K562 (cell line): ENCODE data around the gene NOP16. TPM values are rescaled to one million over a fixed set of nuclear protein-coding genes. Genes with fewer than 3 reads are reported as not detected.

Experiments used
- BACH1 ChIP-seq: fragments of 200-800 bp; sonication (Bioruptor generic); IDR thresholded peaks from 2 replicates; pipeline ENCODE4 v1.6.1; 2016; ENCODE audit warnings: missing genetic modification characterization, missing compliant biosample characterization
- E2F8 ChIP-seq: fragments of 450-650 bp; IDR thresholded peaks from 2 replicates; pipeline ENCODE4 v1.7.1; 2018; ENCODE audit warnings: mild to moderate bottlenecking, low read depth; ENCODE audit not compliant: partially characterized antibody
- KLF16 ChIP-seq: IDR thresholded peaks from 2 replicates; pipeline ENCODE4 v1.6.1; 2016; ENCODE audit warnings: antibody characterized with exemption
- MBD1 ChIP-seq: fragments of 250-450 bp; sonication (Bioruptor Pico); IDR thresholded peaks from 2 replicates; pipeline ENCODE4 v1.8.0; 2022; ENCODE audit warnings: inconsistent platforms
- POLR2AphosphoS2 ChIP-seq: IDR thresholded peaks from 2 replicates; pipeline ENCODE4 v1.6.1; 2012; ENCODE audit warnings: low read length, improper control_type of control experiment
- SIN3A ChIP-seq, 2 experiments: fragments of 150-350 bp in 1 of 2; IDR thresholded peaks; 2 replicates each; pipeline ENCODE4 v1.6.1; 2011 to 2016; ENCODE audit warnings: borderline replicate concordance in 2 of 2, low read depth in 2 of 2, low read length in 2 of 2, mild to moderate bottlenecking in 2 of 2, moderate library complexity in 2 of 2; ENCODE audit not compliant: control insufficient read depth in 1 of 2
- ZHX1 ChIP-seq: fragments of 150-350 bp; conservative IDR thresholded peaks from 2 replicates; pipeline ENCODE4 v1.6.1; 2014; ENCODE audit warnings: low read length
- ZNF384 ChIP-seq: IDR thresholded peaks from 2 replicates; pipeline ENCODE4 v1.6.1; 2012; ENCODE audit warnings: low read depth, low read length, improper control_type of control experiment
- ZNF431 ChIP-seq: sonication (generic); formaldehyde crosslinking; IDR thresholded peaks from 2 replicates; pipeline ENCODE4 v1.8.0; 2022; ENCODE audit warnings: mild to moderate bottlenecking, missing genetic modification reagents
- ZNF512 ChIP-seq: IDR thresholded peaks from 2 replicates; pipeline ENCODE4 v1.6.1; 2016; ENCODE audit warnings: missing genetic modification characterization, missing compliant biosample characterization
- ZSCAN29 ChIP-seq: fragments of 450-650 bp; IDR thresholded peaks from 2 replicates; pipeline ENCODE4 v1.6.1; 2017
- ZSCAN32 ChIP-seq: fragments of 450-650 bp; formaldehyde crosslinking; IDR thresholded peaks from 2 replicates; pipeline ENCODE4 v1.4.0; 2020; ENCODE audit warnings: mild to moderate bottlenecking, moderate library complexity
- polyA plus RNA-seq, 8 experiments: library from polyadenylated mRNA; depleted of rRNA in 4 of 8; stranded (reverse) in 5 of 8; unstranded in 3 of 8; fragments of >200 nt; fragmentation: Nextera tagmentation in 2 of 8; fragmentation: Illumina TruSeq in 1 of 8; extraction: Ambion mirVana in 2 of 8; extraction: Trizol in 1 of 8; gene quantifications; 2 replicates each; pipeline versions ENCODE4 v1.2.1 to v1.2.3, GENCODE V29; 2011 to 2014; ENCODE audit warnings: inconsistent platforms in 1 of 8, missing spikeins in 1 of 8
- total RNA-seq, 7 experiments: library from RNA; depleted of rRNA in 6 of 7; stranded (reverse); fragments of >200 nt in 6 of 7; fragmentation: Illumina TruSeq in 2 of 7; extraction: Trizol in 2 of 7; gene quantifications; 2 replicates each; pipeline versions ENCODE4 v1.2.1 to v1.2.3, GENCODE V29; 2011 to 2021; ENCODE audit warnings: low replicate concordance in 1 of 7
- TF ChIP-seq, protein P1 (sequence below): sonication (generic); formaldehyde crosslinking; IDR thresholded peaks from 2 replicates; pipeline ENCODE4 v1.8.0; 2022; ENCODE audit warnings: mild to moderate bottlenecking, missing genetic modification reagents
- TF ChIP-seq, protein P2 (sequence below), 2 experiments: IDR thresholded peaks; 2 replicates each; pipeline ENCODE4 v1.6.1; 2012; ENCODE audit warnings: improper control_type of control experiment in 2 of 2, low read depth in 2 of 2, low read length in 2 of 2, borderline replicate concordance in 1 of 2

Gene NOP16
- total and polyA plus RNA-seq, 9 of the 15 experiments (the other 6 are each of a cell fraction or from before 2014, with no cell fraction given), result 92.5 to 342 (median 148) TPM

- TF ChIP-seq MBD1 (CRISPR knock-in tag), result no peak
- no peak for TF ChIP-seq ZSCAN32 (CRISPR knock-in tag)
- no peak for TF ChIP-seq ZNF512
- TF ChIP-seq, protein P1, sequence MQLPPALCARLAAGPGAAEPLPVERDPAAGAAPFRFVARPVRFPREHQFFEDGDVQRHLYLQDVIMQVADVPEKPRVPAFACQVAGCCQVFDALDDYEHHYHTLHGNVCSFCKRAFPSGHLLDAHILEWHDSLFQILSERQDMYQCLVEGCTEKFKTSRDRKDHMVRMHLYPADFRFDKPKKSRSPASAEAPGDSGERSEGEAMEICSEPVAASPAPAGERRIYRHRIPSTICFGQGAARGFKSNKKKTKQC (CRISPR knock-in tag), result no peak
- 0 out of 2 replicates have a peak, but pooled peaks have one; percentile 9 for TF ChIP-seq ZNF384
- 0 out of 2 replicates have a peak, but pooled peaks have one; percentile 42 for TF ChIP-seq ZHX1
- TF ChIP-seq KLF16, result no peak; the same call in 1 of the 2 replicates
- TF ChIP-seq E2F8, result peak; percentile 95
- TF ChIP-seq POLR2AphosphoS2, result no peak
- no peak; the same call in 1 of the 2 replicates for TF ChIP-seq BACH1 (tag)
- TF ChIP-seq ZNF431, result peak; percentile 33; the same call in 1 of the 2 replicates
- TF ChIP-seq, protein P2, sequence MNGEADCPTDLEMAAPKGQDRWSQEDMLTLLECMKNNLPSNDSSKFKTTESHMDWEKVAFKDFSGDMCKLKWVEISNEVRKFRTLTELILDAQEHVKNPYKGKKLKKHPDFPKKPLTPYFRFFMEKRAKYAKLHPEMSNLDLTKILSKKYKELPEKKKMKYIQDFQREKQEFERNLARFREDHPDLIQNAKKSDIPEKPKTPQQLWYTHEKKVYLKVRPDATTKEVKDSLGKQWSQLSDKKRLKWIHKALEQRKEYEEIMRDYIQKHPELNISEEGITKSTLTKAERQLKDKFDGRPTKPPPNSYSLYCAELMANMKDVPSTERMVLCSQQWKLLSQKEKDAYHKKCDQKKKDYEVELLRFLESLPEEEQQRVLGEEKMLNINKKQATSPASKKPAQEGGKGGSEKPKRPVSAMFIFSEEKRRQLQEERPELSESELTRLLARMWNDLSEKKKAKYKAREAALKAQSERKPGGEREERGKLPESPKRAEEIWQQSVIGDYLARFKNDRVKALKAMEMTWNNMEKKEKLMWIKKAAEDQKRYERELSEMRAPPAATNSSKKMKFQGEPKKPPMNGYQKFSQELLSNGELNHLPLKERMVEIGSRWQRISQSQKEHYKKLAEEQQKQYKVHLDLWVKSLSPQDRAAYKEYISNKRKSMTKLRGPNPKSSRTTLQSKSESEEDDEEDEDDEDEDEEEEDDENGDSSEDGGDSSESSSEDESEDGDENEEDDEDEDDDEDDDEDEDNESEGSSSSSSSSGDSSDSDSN (IDR thresholded peaks at IDR 0.05; ENCODE audit: borderline replicate concordance in 1 of 2, low read depth in 2 of 2, low read length in 2 of 2), result 0 out of 4 replicates have a peak, but pooled peaks of 1 of the 2 experiments have one; percentile 38
- peak; percentile 89 to 98; a peak in 2 of 4 replicates for TF ChIP-seq SIN3A (IDR thresholded peaks at IDR 0.05; ENCODE audit: borderline replicate concordance in 2 of 2, control insufficient read depth in 1 of 2, low read depth in 2 of 2, low read length in 2 of 2)
- TF ChIP-seq ZSCAN29, result no peak
Observed at GRCh38 chr5:176388444-176389134, at the start of gene NOP16, which contains the start of gene HIGD2A (continued).
